ENCODE results near the gene MT1HL1. TPM values are rescaled to one million over a fixed set of nuclear protein-coding genes. Genes with fewer than 3 reads are reported as not detected.

MT1HL1 gene
- total RNA-seq, 4 donors from 2014 or later, result not detected

DNA sequence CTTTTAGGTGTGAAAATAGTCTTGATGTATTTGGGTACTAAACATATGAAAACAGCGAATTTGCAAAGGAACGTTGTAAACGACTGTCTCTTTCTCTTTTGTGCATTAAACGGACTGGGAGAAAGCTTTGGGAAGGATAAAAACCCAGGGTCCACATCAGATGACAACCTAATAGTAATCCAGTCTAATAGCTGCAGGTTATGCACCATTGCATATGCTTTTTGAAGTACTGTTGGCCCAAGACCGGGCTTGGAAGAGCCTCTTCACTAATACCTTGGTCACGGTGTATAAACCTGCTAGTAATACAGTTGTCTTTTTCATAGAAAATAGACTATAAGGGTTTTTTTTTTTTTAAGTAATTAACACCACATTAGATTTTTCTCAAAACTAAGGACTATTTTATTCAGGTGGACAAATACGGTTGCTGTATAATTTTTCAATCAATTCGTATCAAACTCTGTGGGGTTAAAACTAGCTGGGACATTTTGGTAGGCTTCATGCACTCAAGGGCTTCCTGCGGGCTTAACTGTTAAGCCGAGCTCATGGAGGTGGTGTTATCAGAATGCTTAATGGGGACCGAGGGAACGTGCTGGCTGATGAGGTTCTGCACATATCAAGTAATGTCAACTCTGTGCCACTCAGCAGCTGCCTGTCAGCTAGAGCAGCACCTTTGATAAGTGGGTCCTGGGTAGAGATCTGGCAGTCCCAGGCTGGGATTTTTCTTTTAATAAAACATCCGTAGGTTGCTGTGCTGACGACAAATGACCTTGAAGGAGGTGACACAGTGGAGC is 39.8 kb upstream of the MT1HL1 start:
- no peak overlapping the region for H3K4me3 ChIP-seq (ENCODE audit: low read depth, poor library complexity, severe bottlenecking)
- WGBS, 2 donors, result 27 to 34% methylated on average over 14 of the region's 14 CpGs

DNA sequence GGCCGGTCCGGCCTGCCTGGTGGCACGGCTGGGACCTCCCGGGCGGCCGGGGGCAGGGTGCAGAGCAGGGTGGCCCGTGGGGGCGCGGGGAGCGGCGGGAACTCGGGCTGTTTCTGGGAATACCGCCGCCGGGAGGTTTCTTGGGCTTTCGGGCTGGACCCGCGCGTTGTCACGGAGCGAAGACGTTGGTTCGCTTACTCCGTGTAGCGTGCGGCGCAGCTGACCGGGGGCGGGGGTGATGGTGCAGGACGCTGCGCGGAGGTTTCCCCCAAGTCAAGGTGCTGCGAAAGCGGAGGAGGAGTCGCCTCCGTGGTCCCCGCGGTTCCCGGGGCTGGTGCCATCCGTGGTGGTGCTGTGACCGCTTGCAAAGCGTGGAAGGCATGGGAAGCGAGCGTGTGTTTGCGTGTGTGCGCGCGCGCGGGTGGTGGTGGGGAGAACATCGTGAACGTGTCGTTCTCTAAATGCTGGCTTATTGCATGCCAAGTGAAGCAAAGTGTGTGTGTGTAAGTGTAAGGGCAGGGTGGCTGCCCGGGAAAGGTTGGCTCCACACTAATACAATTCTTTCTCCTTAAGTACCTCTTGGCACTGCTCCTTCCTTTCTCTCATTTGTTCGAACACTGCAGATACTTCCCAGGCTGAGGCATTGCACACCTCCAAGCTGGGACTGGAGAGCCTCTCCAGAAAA is 38.8 kb upstream of the MT1HL1 start:
- WGBS, 2 donors, result 1 to 2% methylated on average over 37 to 45 of the region's 55 CpGs
- no peak for DNase-seq (ENCODE audit: low spot score in 2 of 2)
- TF ChIP-seq, protein P1, sequence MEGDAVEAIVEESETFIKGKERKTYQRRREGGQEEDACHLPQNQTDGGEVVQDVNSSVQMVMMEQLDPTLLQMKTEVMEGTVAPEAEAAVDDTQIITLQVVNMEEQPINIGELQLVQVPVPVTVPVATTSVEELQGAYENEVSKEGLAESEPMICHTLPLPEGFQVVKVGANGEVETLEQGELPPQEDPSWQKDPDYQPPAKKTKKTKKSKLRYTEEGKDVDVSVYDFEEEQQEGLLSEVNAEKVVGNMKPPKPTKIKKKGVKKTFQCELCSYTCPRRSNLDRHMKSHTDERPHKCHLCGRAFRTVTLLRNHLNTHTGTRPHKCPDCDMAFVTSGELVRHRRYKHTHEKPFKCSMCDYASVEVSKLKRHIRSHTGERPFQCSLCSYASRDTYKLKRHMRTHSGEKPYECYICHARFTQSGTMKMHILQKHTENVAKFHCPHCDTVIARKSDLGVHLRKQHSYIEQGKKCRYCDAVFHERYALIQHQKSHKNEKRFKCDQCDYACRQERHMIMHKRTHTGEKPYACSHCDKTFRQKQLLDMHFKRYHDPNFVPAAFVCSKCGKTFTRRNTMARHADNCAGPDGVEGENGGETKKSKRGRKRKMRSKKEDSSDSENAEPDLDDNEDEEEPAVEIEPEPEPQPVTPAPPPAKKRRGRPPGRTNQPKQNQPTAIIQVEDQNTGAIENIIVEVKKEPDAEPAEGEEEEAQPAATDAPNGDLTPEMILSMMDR (IDR thresholded peaks at IDR 0.05), result no peak
- TF ChIP-seq POLR2A (IDR thresholded peaks at IDR 0.05), result no peak
- H3K4me3 ChIP-seq (ENCODE audit: low read depth, poor library complexity, severe bottlenecking), result no peak overlapping the region
- intact Hi-C loops (cut with DNase I; ENCODE audit: low total_unique reads), result no loop called here

More for the DNA sequence above, 39.8 kb upstream of the MT1HL1 start:
- DNase-seq (ENCODE audit: low spot score in 2 of 2), result no peak
- no peak for TF ChIP-seq POLR2A (IDR thresholded peaks at IDR 0.05)
- TF ChIP-seq, protein P1 (IDR thresholded peaks at IDR 0.05), result no peak
- intact Hi-C loops (cut with DNase I; ENCODE audit: low total_unique reads), result no loop called here

DNA sequence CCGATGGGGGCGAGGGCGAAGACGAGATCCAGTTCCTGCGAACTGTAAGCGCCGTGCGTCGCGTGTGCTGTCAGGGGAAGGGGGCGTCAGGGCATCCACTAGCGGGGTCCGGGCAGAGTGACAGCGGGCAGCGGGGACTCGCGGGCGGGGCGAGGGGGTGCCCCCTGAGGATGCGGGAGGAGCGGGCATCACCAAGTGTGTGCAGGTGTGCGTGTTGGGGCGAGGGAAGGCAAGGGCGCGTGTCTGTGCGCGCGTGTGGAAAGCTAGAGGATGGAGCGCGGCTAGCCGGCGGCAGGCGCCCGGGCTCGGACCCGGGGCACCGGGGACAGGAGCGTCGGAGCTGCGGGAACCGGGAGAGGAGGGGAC is 38.3 kb upstream of the MT1HL1 start:
- intact Hi-C loops (cut with DNase I; ENCODE audit: low total_unique reads), result no loop called here

DNA sequence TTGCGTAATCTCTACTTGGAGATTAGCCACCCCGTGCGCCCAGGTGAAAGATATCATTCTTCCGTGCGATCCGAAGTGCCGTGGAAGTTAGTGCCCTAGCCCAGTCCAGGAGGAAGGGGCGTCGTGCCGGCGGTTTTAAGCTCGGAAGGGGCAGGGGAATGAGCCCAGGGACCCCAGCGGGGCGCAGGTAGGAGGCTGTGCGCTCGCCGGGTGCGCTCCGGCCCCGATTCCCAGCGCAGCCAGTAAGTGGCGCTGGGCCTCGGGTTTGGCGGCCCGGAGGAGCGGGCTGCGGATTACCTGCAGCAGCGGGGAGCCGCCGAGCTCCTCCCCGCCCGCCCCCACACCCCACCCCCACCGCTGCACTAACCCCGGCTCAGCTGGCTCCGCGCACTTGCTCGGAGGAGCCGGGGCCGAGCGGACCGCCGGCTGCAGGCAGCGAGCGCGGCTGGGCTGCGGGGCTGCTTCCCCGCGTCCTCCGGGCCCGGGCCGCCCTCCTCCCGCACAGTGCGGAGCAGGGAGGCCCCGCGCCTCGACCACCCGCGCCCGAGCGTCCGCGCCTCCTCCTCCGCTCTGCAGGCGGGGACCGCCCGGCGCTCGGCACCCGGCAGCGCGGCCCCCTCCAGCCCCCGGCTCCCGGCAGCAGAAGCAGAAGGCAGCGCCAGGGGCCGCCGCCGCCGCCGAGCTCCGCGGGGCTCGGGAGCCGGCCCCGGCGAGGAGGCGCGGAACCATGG is 37.7 kb upstream of the MT1HL1 start, which contains the start of gene RYR2:
RYR2 (plus strand) TSS at position 390 of the 731 bp plus-strand sequence; CDS start at position 728, 338 bp downstream.
- no peak for TF ChIP-seq POLR2A (IDR thresholded peaks at IDR 0.05)
- TF ChIP-seq, protein P1 (IDR thresholded peaks at IDR 0.05), result no peak
- DNase-seq (ENCODE audit: low spot score in 2 of 2), result no peak
- H3K4me3 ChIP-seq (ENCODE audit: low read depth, poor library complexity, severe bottlenecking), result peak within 1 kb of the TSS; percentile 8
- WGBS, 2 donors, result 4% methylated on average over 25 to 32 of the region's 87 CpGs
- intact Hi-C loops (cut with DNase I; ENCODE audit: low total_unique reads), result no loop called here

More for the DNA sequence above, 38.3 kb upstream of the MT1HL1 start:
- TF ChIP-seq, protein P1 (IDR thresholded peaks at IDR 0.05), result no peak
- no peak for TF ChIP-seq POLR2A (IDR thresholded peaks at IDR 0.05)
- no peak for DNase-seq (ENCODE audit: low spot score in 2 of 2)
- peak overlapping the region; percentile 8 for H3K4me3 ChIP-seq (ENCODE audit: low read depth, poor library complexity, severe bottlenecking)
- 0 to 2% methylated on average over 8 to 28 of the region's 41 CpGs for WGBS, 2 donors

DNA sequence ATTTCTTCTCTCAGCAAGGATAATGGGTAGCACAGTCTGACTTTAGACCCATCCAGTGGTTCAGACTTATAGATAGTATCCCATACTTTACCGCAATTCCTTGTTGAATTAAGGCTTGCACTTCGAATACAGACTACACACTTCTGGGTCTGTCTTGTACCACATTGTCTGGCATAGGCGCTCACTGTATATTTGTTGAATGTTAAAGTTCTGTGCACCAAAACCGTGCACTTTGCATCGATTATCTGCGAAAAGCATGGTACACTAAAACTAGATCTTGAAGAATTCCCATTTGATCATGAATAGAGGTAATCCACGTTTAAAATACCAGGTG is 37.2 kb upstream of the MT1HL1 start:
- intact Hi-C loops (cut with DNase I; ENCODE audit: low total_unique reads), result no loop called here
- WGBS, 2 donors, result 16 to 25% methylated on average over 7 of the region's 7 CpGs
- H3K4me3 ChIP-seq (ENCODE audit: low read depth, poor library complexity, severe bottlenecking), result no peak overlapping the region
- no peak for DNase-seq (ENCODE audit: low spot score in 2 of 2)
- TF ChIP-seq POLR2A (IDR thresholded peaks at IDR 0.05), result no peak
- TF ChIP-seq, protein P1 (IDR thresholded peaks at IDR 0.05), result no peak

All from lower leg skin (tissue), 4 donors.